RCC 7860 (cell line): ENCODE measurements around the gene UQCC5.

ENCODE experiments used
- DNase-seq: peaks from one replicate; pipeline ENCODE4 v3.0.0-alpha.2; 2015; ENCODE audit warnings: low spot score
- FAIRE-seq: peaks from 2 replicates; lab custom pipeline; 2012; peaks lifted over from hg19 to GRCh38; lab: Jason Lieb, UNC

Gene UQCC5

GRCh38 chr3:52503788-52504424 lies 32.5 kb upstream of the UQCC5 start:
- DNase-seq: no peak
- no peak for FAIRE-seq

DNA sequence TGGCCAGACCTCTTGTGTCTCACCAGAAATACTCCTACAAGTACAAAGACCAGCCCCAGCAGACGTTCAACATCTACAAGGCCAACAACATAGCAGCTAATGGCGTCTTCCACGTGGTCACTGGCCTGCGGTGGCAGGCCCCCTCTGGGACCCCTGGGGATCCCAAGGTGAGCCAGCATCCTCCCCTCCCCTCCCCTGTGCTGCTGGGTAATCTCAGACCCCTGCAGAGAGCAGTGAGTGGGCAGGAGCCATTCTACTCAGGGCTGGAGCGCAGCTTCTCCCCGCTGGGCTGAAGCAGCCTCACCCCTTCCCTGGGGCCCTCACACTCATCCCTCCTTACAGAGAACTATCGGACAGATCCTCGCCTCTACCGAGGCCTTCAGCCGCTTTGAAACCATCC lies 31.4 kb upstream of the UQCC5 start:
- DNase-seq: no peak
- FAIRE-seq: no peak

- DNase-seq: no peak
- FAIRE-seq: no peak
These were observed 30.0 kb upstream of the UQCC5 start for GRCh38 chr3:52506266-52506966.

DNA sequence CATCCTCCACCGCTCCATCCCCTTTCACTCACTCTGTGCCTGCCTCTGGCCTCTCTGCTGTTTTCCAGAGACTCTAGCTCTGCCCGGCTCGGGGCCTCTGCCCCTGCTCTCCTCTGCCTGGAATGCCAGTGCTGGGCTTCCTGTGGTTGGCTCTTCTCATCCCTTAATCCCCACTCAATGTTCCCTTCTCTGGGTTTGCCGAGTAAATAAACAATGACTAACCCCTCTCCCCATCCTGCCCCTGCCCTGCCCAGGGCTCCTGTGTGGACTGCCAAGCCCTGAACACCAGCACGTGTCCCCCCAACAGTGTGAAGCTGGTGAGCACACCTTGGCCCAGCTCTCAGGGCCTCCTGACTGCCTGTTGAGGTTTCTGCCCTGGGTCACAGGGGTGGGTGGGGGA lies 29.0 kb upstream of the UQCC5 start:
- peak; percentile 44 for DNase-seq
- FAIRE-seq: no peak

GRCh38 chr3:52509753-52510328 lies 26.6 kb upstream of the UQCC5 start:
- no peak for DNase-seq
- no peak for FAIRE-seq

DNA sequence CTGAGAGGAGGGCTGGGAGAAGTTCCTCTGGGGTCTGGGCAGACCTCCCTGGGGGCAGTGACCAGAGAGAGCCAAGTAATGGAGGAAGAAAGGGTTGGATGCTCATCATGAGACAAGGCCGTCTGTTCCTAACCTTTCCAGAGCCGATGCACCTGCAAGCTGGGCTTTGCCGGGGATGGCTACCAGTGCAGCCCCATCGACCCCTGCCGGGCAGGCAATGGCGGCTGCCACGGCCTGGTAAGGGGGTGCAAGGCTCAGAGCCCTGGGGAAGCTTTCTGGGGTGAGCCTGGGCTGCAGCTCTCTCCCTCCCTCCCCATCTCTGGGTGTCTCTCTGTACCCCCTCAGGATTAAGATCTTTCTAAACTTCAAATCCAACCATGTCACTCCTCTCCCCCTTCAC lies 24.9 kb upstream of the UQCC5 start:
- FAIRE-seq: no peak

GRCh38 chr3:52512105-52512504 lies 24.3 kb upstream of the UQCC5 start:
- DNase-seq (no peak), FAIRE-seq (no peak)

More for the DNA sequence above, 24.9 kb upstream of the UQCC5 start:
- no peak for DNase-seq

DNA sequence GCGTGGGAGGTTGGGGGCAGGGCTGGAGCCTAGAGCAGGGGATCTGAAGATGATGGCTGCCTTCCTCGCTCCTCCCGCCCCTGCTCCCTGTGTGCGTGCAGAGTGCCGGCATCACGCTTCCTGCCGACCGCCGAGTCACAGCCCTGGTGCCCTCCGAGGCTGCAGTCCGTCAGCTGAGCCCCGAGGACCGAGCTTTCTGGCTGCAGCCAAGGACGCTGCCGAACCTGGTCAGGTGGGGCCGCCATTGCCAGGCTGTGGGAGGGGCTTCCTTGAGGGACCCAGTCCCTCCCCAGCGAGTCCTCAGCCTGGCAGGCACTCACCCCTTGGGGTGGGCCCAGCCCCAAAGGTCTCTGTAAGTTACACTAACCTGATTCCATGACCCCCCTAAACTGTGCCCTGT lies 23.7 kb upstream of the UQCC5 start:
- DNase-seq (no peak), FAIRE-seq (no peak)

- no peak for DNase-seq
These were observed 23.1 kb upstream of the UQCC5 start for GRCh38 chr3:52513281-52513680.

GRCh38 chr3:52514576-52514975 lies 21.8 kb upstream of the UQCC5 start:
- FAIRE-seq: no peak
- DNase-seq: no peak

More at GRCh38 chr3:52513281-52513680, 23.1 kb upstream of the UQCC5 start:
- FAIRE-seq: no peak

- FAIRE-seq: no peak
- DNase-seq: no peak
These were observed 21.2 kb upstream of the UQCC5 start for GRCh38 chr3:52515192-52515591.

GRCh38 chr3:52516509-52517195 lies 19.8 kb upstream of the UQCC5 start:
- FAIRE-seq: no peak
- DNase-seq: no peak

- FAIRE-seq: no peak
- no peak for DNase-seq
These were observed 18.3 kb upstream of the UQCC5 start for GRCh38 chr3:52517796-52518722.

DNA sequence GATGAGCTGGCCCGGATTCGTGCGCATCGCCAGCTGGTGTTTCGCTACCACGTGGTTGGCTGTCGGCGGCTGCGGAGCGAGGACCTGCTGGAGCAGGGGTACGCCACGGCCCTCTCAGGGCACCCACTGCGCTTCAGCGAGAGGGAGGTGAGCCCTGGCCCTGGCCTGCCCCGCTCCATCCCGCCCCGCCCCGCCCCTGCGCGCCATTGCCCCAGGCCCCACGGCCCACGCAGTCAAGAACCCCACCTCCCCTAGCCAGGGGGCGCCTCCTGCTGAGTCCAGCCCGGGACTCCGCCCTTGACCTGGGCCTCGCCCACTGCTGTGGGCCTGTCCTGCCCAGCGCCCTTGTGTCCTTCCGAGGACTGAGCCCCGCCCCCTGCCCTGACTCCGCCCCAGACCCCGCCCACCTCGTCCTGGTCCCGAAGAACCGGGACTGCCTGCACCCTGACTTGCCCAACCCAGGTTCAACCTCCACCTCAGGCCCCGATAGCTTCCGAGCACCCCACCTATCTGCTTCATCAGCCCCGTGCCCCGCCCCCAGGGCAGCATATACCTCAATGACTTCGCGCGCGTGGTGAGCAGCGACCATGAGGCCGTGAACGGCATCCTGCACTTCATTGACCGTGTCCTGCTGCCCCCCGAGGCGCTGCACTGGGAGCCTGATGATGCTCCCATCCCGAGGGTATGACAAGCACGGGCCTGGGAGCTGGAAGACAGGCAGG lies 17.5 kb upstream of the UQCC5 start:
- DNase-seq (no peak), FAIRE-seq (no peak)

DNA sequence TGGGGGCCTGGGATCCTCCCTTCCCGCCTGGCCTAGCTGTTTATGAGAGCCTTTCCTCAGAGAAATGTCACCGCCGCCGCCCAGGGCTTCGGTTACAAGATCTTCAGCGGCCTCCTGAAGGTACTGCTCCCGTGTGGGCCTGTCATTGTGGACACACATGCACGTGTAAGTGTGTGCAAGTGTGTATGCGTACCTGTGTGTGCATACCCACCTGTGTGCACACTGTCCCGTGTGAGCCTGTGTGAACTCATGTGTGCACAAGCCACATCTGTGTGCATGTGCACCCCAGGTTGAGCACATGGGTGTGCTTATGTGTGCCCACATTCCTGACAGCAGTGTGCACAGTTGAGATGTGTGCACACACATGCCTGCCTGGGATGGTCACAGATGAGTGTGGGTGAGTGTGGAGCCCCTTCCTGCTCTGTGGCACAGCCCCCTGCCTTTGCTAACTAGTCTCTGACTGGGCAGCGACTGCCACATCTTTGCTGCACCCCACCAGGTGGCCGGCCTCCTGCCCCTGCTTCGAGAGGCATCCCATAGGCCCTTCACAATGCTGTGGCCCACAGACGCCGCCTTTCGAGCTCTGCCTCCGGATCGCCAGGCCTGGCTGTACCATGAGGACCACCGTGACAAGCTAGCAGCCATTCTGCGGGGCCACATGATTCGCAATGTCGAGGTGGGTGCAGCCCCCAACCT lies 16.8 kb upstream of the UQCC5 start:
- DNase-seq (no peak), FAIRE-seq (no peak)

DNA sequence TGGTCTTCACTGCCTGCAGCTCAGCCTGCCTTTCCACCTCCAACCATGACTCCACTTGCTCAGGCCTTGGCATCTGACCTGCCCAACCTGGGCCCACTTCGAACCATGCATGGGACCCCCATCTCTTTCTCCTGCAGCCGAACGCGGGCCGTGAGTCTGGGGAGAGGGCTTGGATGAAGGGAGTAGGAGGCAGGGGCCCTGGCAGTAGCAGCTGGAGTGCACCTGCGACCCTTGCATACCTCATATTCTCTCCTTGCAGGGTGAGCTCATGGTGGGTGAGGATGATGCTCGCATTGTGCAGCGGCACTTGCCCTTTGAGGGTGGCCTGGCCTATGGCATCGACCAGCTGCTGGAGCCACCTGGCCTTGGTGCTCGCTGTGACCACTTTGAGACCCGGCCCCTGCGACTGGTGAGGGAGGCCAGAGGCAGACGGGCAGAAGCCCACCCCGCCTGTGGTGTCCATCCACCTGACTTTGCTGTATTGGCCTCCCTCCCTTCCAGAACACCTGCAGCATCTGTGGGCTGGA lies 16.2 kb upstream of the UQCC5 start:
- DNase-seq (no peak), FAIRE-seq (no peak)

DNA sequence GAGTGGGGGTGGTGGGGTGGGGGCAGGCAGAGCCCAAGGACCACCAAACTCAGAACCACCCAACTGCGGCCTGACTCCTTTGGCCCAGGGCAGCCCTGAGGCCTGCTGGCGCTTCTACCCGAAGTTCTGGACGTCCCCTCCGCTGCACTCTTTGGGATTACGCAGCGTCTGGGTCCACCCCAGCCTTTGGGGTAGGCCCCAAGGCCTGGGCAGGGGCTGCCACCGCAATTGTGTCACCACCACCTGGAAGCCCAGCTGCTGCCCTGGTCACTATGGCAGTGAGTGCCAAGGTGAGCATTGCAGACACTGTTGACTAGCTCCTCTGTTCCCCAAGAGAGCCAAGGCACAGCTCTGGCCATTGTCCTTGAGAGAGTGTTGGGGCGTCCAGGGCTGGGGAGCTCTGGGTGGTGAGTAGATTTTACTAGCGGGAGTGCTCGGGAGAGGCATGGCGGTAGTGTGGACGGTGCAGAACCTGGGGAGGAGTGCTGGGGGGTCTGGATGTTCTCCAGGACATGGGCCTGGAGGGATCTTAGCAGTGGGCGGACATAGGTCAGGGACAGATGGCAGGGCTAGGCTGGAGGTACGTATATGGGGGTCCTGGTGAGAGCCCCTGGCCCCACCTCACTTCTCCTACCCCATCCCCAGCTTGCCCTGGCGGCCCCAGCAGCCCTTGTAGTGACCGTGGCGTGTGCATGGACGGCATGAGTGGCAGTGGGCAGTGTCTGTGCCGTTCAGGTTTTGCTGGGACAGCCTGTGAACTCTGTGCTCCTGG lies 15.5 kb upstream of the UQCC5 start:
- DNase-seq: no peak
- no peak for FAIRE-seq

- no peak for FAIRE-seq
- no peak for DNase-seq
These were observed 14.9 kb upstream of the UQCC5 start for GRCh38 chr3:52521488-52521824.
